Activated CD4-positive, alpha-beta T cell treated with anti-CD3 and anti-CD28 coated beads for 48 hours (primary cell): Measurements from ENCODE around the gene S100A4.

Experiments used
- DNase-seq: peaks from one replicate; pipeline ENCODE4 v3.0.0-alpha.2; 2020

Gene S100A4

DNA sequence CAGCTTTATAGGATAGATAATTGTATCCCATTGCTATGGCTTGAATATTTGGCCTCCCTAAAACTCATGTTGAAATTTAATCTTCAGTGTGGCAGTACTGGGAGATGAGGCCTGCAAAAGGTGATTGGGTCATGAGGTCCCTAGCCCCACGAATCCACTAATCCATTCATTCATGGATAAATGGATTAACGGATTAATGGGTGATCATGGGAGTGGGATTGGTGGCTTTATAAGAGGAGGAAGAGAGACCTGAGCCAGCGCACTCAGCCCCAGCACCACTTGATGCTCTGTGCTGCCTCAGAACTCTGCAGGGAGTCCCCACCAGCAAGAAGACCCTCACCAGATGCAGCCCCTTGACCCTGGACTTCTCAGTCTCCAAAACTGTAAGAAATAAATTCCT is 41.8 kb downstream of the S100A4 start:
- DNase-seq, result no peak

DNA sequence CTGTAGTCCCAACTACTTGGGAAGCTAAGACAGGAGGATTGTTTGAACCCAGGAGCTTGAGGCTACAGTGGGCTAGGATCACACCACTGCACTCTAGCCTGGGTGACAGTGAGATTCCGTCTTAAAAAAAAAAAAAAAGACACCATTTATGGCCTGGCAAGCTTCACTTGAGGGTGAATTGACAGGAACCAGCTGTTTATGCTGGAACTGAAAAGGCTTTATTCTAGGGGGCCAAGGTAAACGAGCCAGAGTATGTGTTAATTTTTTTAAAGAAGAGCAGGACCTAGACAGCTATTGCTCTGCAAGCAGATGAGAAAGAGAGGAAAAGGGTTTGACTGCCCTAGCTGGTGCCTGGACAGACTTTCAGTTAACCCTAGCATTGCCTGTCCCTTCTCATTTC is 46.9 kb downstream of the S100A4 start:
- DNase-seq, result no peak

DNA sequence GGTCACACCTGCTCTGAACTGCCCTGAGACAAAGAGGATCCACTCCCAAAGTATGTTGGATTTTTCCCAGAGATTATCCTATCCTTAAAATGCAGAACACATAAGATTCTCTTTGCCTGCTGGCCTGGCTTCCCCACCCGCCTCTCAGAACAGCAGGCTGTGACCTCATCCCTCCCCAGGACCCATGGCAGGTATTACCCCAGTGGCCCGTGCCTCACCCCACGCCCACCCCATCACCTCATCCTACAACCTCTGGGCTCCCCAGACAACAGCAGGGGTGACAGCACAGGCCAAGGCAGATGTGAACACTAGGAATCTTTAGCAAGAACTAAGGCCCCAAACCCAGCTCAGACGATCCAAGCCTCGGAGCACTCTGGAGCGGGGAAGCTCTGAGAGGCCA is 50.1 kb downstream of the S100A4 start:
- DNase-seq, result no peak

DNA sequence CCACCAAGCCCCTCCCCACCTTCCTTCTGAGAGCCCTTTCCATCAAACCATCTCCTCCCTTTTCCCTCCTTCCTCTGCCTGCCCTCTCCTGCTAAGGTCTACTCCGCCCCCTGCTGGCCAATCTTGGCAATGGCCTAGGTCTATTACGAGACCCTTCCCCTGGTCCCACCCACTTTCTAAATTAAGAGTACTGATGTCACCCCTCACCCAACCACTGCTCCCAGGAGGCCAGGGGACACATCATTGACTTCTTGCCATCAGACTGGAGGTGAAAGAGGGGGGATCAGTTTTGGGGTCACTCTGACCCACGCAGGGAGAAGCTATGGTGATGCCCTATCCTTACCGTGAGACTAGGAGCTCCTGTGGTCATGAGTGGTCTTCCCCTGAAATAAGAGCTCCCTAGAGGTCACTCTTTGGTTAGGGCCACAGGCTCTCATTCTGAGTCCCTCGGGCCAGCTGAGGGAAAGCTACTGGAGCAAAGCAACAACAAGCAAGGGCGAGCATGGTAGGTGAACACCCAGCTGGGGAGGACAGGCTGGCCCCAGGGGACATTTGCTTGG is 50.5 kb downstream of the S100A4 start:
- peak; percentile 91 for DNase-seq
